Sciatic nerve (tissue), 2 donors: ENCODE data around the gene CENPU. TPM values are rescaled to one million over a fixed set of nuclear protein-coding genes. Genes with fewer than 3 reads are reported as not detected.
A peak's percentile ranks its signal among the peaks of the same experiment; 100 is the strongest.

Source experiments
- ATAC-seq: fragments of 200-7000 bp; cut with Tn5 transposase; one replicate; pipeline ENCODE4 v1.9.1; 2020; ENCODE audit warnings: mild to moderate bottlenecking, moderate library complexity
- DNase-seq: peaks from one replicate; pipeline ENCODE4 v3.0.0-alpha.2; 2020; ENCODE audit warnings: low spot score
- intact Hi-C: fragments of 100-400 bp; cut with DNase I; formaldehyde crosslinking; loops from one replicate; pipeline ENCODE4 v1.14.2; 2022
- total RNA-seq: library from RNA; stranded (reverse); fragmentation: NEBNext Ultra II Directional; extraction: Animal tissue kit (Norgen Biotek cat#: 25700); gene quantifications from one replicate; pipeline ENCODE4 v1.2.1, GENCODE V29; 2021
- donor health status: DM: no; HTN: no; CAD: no.
- donor health status: DM: no; HTN: no; CAD: no.

CENPU gene
- total RNA-seq, 1 donor from 2014 or later = 1.7 TPM

- DNase-seq = no peak
- intact Hi-C loops = no loop called here
- no peak for ATAC-seq
Observed at GRCh38 chr4:184722798-184723197, 11.1 kb downstream of the CENPU start.

- no peak for DNase-seq
- no peak for ATAC-seq
- intact Hi-C loops = no loop called here
Observed at GRCh38 chr4:184721254-184721653, 12.6 kb downstream of the CENPU start.

DNA sequence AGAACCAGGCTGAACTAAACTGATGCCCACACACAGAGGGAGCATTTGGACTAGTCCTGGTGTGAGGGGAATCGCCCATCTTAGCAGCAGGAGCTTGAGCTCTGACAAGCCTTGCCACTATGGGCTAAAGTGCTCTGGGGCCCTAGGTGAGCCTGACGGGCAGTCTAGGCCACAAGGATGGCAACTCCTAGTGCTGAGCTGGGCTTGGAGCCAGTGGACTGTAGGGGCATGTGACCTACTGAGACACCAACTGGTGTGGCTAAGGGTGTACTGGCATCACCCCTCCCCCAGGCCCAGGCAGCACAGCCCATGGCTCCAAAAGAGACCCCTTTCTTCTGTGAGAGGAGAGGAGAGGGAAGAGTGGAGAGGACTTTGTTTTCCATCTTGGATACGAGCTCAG is 14.5 kb downstream of the CENPU start:
- DNase-seq (no peak), ATAC-seq (no peak)
- intact Hi-C loops = no loop called here

DNA sequence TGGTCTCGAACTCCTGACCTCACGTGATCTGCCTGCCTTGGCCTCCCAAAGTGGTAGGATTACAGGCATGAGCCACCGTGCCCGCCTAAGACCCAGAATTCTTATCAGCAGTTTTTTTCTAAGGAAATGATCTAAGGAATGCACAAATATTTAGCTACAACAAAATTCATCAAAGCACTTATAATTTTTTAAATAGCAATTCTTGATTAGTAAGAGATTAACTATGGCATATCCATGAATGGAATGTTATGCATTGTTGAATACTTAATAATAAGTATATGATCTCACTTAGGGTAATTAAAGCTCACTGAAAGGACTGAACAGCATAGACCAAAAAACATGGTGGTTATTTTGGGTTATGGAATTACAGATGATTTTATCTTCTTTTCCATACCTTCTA is 18.4 kb downstream of the CENPU start:
- ATAC-seq = no peak
- no peak for DNase-seq
- intact Hi-C loops = no loop called here

GRCh38 chr4:184713887-184714286 is 20.0 kb downstream of the CENPU start:
- ATAC-seq (no peak), DNase-seq (no peak)
- intact Hi-C loops = no loop called here

GRCh38 chr4:184712322-184712721 is 21.6 kb downstream of the CENPU start:
- ATAC-seq = no peak
- intact Hi-C loops = no loop called here
- DNase-seq = no peak

DNA sequence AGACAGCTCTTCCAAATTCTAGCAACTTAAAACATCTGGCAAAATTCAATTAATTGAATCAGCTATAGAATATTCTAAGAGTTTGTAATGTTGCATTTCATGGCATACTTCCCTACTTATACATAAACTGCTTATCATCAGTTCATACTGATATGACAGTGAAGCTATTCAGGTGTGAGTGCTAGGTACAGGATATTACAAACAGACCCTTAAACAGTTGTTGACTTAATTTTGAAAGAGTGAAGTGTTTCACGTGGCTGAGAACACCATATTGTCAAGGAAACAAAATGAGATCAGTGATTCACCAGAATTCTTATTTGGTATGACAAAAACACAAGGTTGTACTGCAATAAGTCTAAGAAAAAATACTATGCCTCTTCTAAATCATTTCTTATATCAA is 27.4 kb downstream of the CENPU start:
- DNase-seq (no peak), ATAC-seq (no peak)
- intact Hi-C loops = no loop called here

- DNase-seq (no peak), ATAC-seq (no peak)
- intact Hi-C loops = no loop called here
Observed at GRCh38 chr4:184705692-184706091, 28.2 kb downstream of the CENPU start.

DNA sequence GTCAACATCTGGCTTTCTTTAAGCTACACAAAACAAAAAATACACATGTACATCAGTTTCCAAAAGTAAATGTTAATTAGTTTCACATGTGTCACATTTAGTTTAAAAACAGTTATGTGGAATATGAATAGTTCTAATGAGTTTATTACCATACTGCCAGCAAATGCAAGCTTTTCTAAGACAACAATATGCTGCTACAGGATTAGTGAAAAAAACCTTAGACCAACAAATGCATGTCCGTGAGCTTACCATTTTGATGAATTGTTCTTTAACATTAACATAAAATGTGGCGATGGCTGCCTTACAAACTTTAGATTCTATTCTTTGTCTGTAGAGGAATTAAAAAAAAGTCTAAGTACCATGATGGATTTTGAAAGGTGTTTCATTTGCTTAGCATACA is 31.8 kb downstream of the CENPU start:
- ATAC-seq (no peak), DNase-seq (no peak)
- intact Hi-C loops = no loop called here

DNA sequence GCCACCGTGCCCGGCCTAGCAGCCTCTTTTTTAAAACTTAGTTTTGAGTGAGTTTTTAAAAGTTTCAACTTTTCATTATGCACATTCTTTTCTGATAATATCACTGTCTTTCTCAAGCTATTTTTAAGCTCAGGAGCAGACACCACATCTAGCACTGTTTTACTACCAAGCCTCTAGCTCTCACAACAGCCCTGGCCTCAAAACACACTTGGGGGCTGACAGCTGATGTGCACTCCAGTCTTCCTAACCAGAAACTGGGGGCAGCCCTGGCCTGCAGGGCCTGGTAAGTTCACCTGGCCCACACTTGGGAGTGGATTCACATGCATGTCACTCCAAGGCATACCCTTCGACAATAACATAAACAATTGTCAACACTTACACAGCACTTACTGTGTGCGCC is 34.0 kb downstream of the CENPU start:
- ATAC-seq = no peak
- intact Hi-C loops = no loop called here
- no peak for DNase-seq

DNA sequence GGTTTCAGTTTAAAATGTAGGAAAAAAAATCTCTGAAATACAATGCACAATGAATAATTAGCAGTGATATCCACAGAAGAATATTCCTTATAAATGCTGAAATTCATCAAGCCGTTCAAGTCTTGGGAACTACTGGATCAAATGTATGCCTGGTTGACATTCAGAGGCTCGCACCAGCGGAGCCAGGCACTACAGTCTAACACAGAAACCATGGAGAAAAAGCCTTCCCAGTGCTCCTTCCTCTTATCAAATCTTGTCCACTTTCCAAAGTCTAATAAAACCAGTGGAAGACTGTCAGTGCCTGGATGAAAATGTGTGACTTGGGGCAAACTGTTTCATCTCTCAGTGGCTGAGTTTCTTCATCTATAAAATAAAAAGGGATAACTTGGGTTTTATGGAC is 35.9 kb downstream of the CENPU start:
- ATAC-seq = peak; percentile 36
- intact Hi-C loops = no loop called here
- DNase-seq = no peak

DNA sequence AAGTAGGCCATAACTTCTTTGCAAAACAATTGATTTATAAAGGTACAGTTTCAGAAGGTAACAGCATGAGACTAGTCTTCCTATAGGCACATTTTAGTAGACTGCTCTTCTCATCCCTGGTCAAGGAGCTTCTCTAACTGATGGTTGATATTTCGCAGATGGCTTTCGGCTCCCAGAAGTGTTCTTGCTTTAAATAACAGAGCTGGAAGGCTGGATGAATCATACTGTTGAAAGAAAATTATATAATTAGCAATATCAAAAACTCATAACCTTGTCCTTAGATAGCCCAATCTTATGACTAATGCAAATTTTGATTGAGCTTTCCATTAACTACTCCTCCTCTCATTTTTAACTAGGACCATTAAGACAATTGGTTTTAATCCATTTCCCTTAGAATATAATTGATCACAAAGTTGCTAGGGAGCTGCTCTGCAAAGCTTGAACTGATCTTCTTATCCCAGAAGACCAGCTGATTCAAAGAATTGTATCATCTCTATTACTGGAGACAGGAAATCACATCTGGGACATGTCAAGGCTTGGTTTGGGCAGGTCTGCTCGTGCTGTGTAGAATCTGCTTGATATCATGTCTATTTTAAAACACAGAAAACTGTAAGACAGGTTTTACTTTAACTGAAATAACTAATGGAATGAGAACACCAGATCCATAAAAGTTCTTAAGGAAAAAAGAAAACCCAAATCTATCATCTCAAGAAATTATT is 38.6 kb downstream of the CENPU start:
- intact Hi-C loops = no loop called here
- DNase-seq = no peak
- ATAC-seq = no peak

DNA sequence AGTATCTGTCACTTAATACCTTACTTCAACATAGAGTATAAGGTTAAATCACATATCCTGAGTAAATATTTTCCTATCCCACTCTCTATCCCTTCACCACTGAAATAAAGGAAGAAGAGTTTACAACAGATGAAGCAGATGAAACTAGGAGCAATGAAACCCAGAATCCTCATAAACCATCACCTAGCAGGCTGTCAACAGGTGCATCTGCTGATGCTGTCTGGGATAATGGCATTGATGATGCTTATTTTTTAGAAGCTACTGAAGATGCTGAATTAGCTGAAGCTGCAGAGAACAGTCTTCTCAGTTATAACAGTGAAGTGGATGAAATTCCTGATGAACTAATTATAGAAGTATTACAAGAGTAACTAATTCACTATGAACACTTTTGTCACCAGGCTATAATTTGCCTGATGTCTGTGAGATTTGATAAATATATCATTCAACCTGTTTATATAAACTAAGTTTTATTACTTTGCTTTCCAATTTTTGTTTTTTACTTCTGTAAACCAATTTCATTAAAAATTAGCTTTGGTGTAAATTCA is 39.4 kb downstream of the CENPU start:
- ATAC-seq = no peak
- DNase-seq = no peak
- intact Hi-C loops = no loop called here

- intact Hi-C loops = no loop called here
- ATAC-seq = no peak
- no peak for DNase-seq
Observed at GRCh38 chr4:184693056-184693455, 40.8 kb downstream of the CENPU start.

DNA sequence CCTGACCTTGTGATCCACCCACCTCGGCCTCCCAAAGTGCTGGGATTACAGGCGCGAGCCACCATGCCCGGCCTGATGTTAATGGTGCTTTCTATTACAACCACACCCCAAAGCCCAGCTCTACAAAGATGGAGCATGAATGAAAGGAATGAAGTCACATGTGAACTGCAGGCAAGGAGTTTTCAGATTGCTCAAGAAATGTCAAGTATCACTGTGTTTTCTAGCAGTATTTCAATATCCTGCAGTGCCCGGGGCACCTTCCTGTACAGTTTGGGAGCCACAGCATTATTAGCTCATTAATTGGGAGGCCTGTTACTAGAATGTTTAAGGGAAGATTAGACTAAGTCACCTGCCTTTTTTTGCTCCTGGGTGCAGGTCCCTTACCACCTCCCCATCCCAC is 44.2 kb downstream of the CENPU start:
- intact Hi-C loops = no loop called here
- ATAC-seq = no peak
- DNase-seq = no peak

- ATAC-seq (no peak), DNase-seq (no peak)
- intact Hi-C loops = no loop called here
Observed at GRCh38 chr4:184688447-184688846, 45.4 kb downstream of the CENPU start.

- DNase-seq = no peak
- intact Hi-C loops = no loop called here
- ATAC-seq = no peak
Observed at GRCh38 chr4:184688005-184688404, 45.9 kb downstream of the CENPU start.

GRCh38 chr4:184684491-184685189 is 49.3 kb downstream of the CENPU start:
- intact Hi-C loops = no loop called here
- ATAC-seq (peak; percentile 63), DNase-seq (no peak)

- ATAC-seq (no peak), DNase-seq (no peak)
- intact Hi-C loops = no loop called here
Observed at GRCh38 chr4:184681916-184682315, 52.0 kb downstream of the CENPU start.

DNA sequence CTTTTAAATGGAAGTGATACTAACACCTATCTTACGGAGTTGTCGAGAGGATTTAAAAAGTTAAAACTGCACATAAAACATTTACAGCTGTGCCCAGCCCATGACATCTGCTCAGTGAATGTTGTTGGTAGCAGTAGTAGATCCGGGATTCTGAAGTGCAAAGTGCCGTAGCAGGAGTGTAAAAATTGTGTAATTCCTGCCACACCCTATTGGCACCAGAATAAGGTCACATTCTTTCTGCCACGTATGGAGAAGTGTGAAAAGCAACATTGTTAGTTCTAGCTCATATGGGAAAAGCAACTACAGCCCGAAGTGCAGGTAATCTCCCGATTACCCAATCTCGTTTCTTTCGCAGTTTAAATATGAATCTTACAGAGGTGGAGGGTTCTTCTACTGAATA is 53.2 kb downstream of the CENPU start:
- DNase-seq (no peak), ATAC-seq (no peak)
- intact Hi-C loops = no loop called here
